Vagina (tissue), 2 donors: ENCODE measurements around the gene MGMT. TPM values are rescaled to one million over a fixed set of nuclear protein-coding genes. Genes with fewer than 3 reads are reported as not detected.

Experiments
- DNase-seq, 2 donors: peaks; one replicate each; pipeline ENCODE4 v3.0.0-alpha.2; 2017; ENCODE audit errors: extremely low spot score in 2 of 2
- H3K27ac ChIP-seq: fragments of 200-600 bp; sonication (generic); one replicate; pipeline ENCODE4 v1.5.1; 2019
- H3K27me3 ChIP-seq: fragments of 200-600 bp; sonication (generic); one replicate; pipeline ENCODE4 v1.5.1; 2019
- H3K36me3 ChIP-seq, 2 donors: fragments of 200-600 bp; sonication (generic); one replicate each; pipeline ENCODE4 v1.5.1; 2017 to 2019
- H3K4me1 ChIP-seq: fragments of 200-600 bp; sonication (generic); one replicate; pipeline ENCODE4 v1.5.1; 2019
- H3K4me3 ChIP-seq, 2 donors: fragments of 200-600 bp; sonication (generic); 1 replicate in 1 of 2; 2 replicates in 1 of 2; pipeline ENCODE4 v1.5.1; 2016 to 2019
- H3K9me3 ChIP-seq: fragments of 200-600 bp; sonication (generic); one replicate; pipeline ENCODE4 v1.5.1; 2019
- CTCF ChIP-seq, 3 experiments: fragments of 450-650 bp in 2 of 3; fragments of 200-600 bp in 1 of 3; sonication (generic) in 1 of 3; IDR thresholded peaks; one replicate each; pipeline ENCODE4 v1.5.1; 2017 to 2019; ENCODE audit warnings: antibody characterized with exemption in 3 of 3, mild to moderate bottlenecking in 2 of 3, moderate library complexity in 2 of 3
- POLR2A ChIP-seq, 2 donors: fragments of 450-650 bp; IDR thresholded peaks; one replicate each; pipeline ENCODE4 v1.6.1; 2017; ENCODE audit warnings: antibody characterized with exemption in 2 of 2, mild to moderate bottlenecking in 2 of 2, moderate library complexity in 2 of 2
- POLR2AphosphoS5 ChIP-seq, 2 donors: sonication (generic); formaldehyde crosslinking; IDR thresholded peaks; one replicate each; pipeline ENCODE4 v1.9.0; 2017; ENCODE audit warnings: antibody characterized with exemption in 2 of 2, mild to moderate bottlenecking in 2 of 2, low read depth in 1 of 2; ENCODE audit not compliant: insufficient read depth in 1 of 2
- intact Hi-C: fragments of 100-400 bp; cut with DNase I; formaldehyde crosslinking; loops from one replicate; pipeline ENCODE4 v1.15.1; 2023
- total RNA-seq: library from RNA; depleted of rRNA; stranded (reverse); fragments of >200 nt; gene quantifications from one replicate; pipeline ENCODE4 v1.2.3, GENCODE V29; 2016

The MGMT gene
- total RNA-seq, 1 donor from 2014 or later: 16.0 TPM

- peak; percentile 61 to 77 for DNase-seq
- Histone ChIP-seq H3K27me3 (no peaks in the 10 kb centered on the region), H3K9me3 (no peaks in the 10 kb centered on the region), H3K4me3 (no peak overlapping the region), H3K27ac (no peak overlapping the region), H3K36me3 (peaks cover 0 to 6% of the 10 kb centered on the region in 2 donors), H3K4me1 (no peaks in the 10 kb centered on the region)
- intact Hi-C loops: no loop called here
- TF ChIP-seq POLR2AphosphoS5 (IDR thresholded peaks at IDR 0.05; ENCODE audit: insufficient read depth in 1 of 2, low read depth in 1 of 2): no peak
- no peak for TF ChIP-seq CTCF (IDR thresholded peaks at IDR 0.05)
Measured at GRCh38 chr10:129764011-129764900, 297.2 kb downstream of the MGMT start.

- Histone ChIP-seq H3K27me3 (no peaks in the 10 kb centered on the region), H3K4me3 (no peak overlapping the region), H3K27ac (no peak overlapping the region), H3K4me1 (no peaks in the 10 kb centered on the region), H3K9me3 (no peaks in the 10 kb centered on the region), H3K36me3 (peaks cover 0 to under 1% of the 10 kb centered on the region in 2 donors)
- intact Hi-C loops: no loop called here
- TF ChIP-seq POLR2AphosphoS5 (IDR thresholded peaks at IDR 0.05; ENCODE audit: insufficient read depth in 1 of 2, low read depth in 1 of 2) (no peak), POLR2A (IDR thresholded peaks at IDR 0.05) (no peak), CTCF (IDR thresholded peaks at IDR 0.05) (no peak)
- DNase-seq: peak; percentile 76 to 77
Measured at GRCh38 chr10:129764901-129765663, 298.0 kb downstream of the MGMT start.

- intact Hi-C loops: no loop called here
- DNase-seq: peak; percentile 61 to 74
- H3K4me3 ChIP-seq: no peak overlapping the region
- no peak overlapping the region for H3K27ac ChIP-seq
- no peaks in the 10 kb centered on the region for H3K27me3 ChIP-seq
- H3K36me3 ChIP-seq: no peaks in the 10 kb centered on the region
- no peak for TF ChIP-seq POLR2AphosphoS5 (IDR thresholded peaks at IDR 0.05; ENCODE audit: insufficient read depth in 1 of 2, low read depth in 1 of 2)
- TF ChIP-seq POLR2A (IDR thresholded peaks at IDR 0.05): no peak
- TF ChIP-seq CTCF (IDR thresholded peaks at IDR 0.05): no peak
- H3K4me1 ChIP-seq: no peaks in the 10 kb centered on the region
- no peaks in the 10 kb centered on the region for H3K9me3 ChIP-seq
Measured at GRCh38 chr10:129765664-129766550, 298.9 kb downstream of the MGMT start.

- H3K9me3 ChIP-seq: no peaks in the 10 kb centered on the region
- no peaks in the 10 kb centered on the region for H3K4me1 ChIP-seq
- intact Hi-C loops: no loop called here
- no peaks in the 10 kb centered on the region for H3K27me3 ChIP-seq
- no peak overlapping the region for H3K27ac ChIP-seq
- peak; percentile 11 to 61 for DNase-seq
- H3K4me3 ChIP-seq: no peak overlapping the region
- no peaks in the 10 kb centered on the region for H3K36me3 ChIP-seq
- TF ChIP-seq POLR2AphosphoS5 (IDR thresholded peaks at IDR 0.05; ENCODE audit: insufficient read depth in 1 of 2, low read depth in 1 of 2) (no peak), CTCF (IDR thresholded peaks at IDR 0.05) (no peak), POLR2A (IDR thresholded peaks at IDR 0.05) (no peak)
Measured at GRCh38 chr10:129766611-129767550, 299.8 kb downstream of the MGMT start.
